Embryonic facial prominence (tissue), 1 donor: ENCODE measurements around the gene BCL3.
"Not testable (repeated sequence)": the region's sequence is repeated elsewhere in the genome, so short reads cannot be mapped to it uniquely, and the experiment has no call there.

Experiments used
- DNase-seq: peaks from one replicate; pipeline ENCODE4 v3.0.0-alpha.2; 2016; ENCODE audit errors: extremely low spot score

Gene BCL3

GRCh38 chr19:44748426-44749254 is at the start of gene BCL3:
TSS of gene BCL3 (plus strand) at chr19:44748708. CDS start at chr19:44748791, 83 bp downstream.
- no peak for DNase-seq

- DNase-seq = no peak
Observed at GRCh38 chr19:44700547-44700946, 48.0 kb upstream of the BCL3 start.

GRCh38 chr19:44701228-44701627 is 47.3 kb upstream of the BCL3 start:
- no peak for DNase-seq

DNA sequence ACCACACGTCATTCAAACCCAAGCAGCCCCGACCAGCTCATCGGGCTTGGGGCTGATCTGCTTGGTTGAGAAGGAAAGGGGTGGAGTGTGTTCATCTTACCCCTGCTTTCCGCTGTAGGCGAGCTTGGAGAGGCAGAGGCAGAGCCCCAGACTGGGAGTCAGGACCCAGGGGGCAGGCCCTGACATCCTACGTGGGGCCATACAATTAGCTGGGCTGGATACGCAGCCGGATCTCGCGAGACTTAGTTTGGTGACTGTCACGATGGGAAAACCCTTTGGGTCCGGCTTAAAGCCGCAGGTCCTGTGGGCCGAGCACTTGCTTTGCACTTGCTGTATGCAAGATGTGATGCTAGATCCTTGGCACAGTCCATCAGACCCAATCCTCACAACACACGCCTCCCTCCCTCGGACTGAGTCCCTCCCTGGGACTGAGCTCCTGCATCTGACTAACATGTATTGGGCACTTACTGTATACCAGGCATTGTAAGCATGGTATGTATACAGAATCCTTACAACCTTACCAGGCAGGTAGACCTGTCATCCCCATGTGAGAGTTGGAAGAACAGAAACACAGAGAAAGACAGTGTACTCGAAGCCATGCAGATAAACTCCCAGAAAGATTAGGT is 45.8 kb upstream of the BCL3 start:
- no peak for DNase-seq

- no peak for DNase-seq
Observed at GRCh38 chr19:44703336-44704078, 45.0 kb upstream of the BCL3 start.

DNA sequence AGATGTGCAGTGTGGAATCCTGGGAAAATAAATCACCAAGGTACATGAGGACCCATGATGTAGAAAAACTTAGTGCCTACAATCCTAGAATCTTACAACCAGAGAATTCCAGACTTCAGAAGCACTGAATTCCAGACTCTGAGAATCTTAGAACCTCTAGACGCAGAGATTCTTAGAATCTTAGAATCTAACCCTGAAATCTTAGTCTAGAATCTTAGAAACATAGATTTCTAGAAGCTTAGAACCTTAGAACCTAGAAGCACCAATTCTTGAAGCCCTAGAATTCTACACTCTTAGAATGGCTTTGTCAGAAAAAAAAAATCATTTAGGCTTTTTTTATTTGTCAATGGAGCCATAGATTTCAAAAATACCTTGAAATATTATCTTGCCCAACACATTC is 43.5 kb upstream of the BCL3 start:
- DNase-seq = no peak

DNA sequence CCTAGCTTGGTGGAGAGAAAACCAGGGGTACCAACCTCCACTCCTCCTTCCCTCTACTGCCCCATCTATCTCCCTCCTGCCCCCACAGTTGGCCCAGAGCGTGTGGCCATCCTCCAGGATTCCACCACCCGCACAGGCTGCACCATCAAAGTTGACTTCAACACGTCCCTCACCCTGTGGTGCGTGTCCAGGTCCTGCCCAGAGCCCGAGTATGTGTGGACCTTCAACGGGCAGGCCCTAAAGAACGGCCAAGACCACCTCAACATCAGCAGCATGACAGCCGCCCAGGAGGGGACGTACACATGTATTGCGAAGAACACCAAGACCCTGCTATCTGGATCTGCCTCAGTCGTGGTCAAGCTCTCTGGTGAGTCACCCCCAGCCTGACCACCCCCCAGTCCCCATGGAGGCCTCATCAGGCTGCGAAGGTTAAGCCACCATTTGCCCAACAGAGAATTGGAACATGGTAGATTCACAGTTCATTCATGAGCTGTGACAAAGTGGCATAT is 43.0 kb upstream of the BCL3 start:
- no peak for DNase-seq

DNA sequence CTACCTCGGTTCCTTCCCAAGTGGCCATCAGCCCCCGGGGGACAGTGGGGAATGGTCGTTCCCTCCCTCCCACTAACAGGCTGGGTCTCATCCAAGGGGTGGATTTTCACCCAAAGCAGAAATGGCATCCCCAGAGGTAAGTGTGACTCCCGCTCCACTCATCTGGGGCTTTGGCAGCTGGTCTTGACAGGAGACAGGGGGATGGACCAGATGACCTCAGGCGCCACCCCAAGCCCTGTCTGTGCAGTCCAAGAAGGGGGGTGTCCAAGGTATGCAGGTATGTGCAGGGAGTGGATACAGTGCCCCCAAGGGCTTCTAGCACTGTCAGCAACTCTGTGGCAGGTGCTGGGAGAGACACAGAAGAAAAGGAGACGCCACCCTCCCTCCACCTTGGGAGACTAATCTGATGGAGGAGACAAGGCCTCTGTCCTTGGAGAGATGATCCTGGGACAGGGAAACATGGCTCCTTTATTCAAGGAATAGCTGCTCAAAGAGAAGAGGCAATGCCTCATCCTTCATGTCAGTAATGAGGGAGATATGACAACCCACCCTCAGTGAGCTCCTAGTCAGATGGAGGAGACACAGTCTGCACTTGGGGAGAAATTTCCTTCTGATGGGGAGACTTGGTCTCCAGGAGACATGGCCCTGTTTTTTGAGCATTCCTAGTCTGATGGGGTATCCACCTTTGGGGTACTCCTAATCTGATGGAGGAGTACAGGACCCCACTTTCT is 41.8 kb upstream of the BCL3 start:
- no peak for DNase-seq

- DNase-seq = no peak
Observed at GRCh38 chr19:44707794-44708193, 40.7 kb upstream of the BCL3 start.

DNA sequence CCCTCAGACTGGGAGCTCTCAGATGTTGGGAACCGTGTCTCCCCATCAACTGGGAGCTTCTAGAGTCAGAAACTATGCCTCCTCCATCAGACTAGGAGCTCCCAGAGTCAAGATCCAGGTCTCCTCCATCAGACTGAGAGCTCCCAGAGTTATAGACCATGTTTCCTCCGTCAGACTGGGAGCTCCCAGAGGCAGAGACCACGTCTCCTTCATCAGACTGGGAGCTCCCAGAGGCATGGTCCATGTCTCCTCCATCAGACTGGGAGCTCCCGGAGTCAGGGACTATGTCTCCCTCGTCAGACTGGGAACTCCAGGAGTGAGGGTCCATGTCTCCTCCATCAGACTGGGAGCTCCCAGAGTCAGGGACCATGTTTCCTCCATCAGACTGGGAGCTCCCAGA is 39.6 kb upstream of the BCL3 start:
- DNase-seq = no peak

- not testable (repeated sequence) for DNase-seq
Observed at GRCh38 chr19:44709434-44710266, 38.9 kb upstream of the BCL3 start.

DNA sequence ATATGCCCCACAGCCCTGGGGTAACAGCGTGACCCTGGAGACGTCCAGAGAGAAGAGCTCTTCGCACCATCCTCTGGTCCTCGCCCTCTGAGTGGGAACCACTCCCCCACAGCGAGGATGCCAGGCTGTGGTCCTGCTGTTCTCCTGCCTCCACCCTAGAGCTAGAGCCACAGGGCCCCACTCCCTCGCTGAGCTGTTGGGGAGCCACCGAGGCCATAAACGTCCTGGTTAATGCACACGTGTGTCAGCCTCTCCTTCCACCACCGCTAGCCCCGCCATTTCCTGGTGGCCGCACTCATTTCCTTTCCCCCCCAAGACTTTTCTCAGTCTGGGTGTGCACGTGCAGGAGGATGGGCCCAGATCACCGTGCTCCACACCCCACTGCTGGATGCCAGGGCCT is 38.0 kb upstream of the BCL3 start:
- DNase-seq = no peak

DNA sequence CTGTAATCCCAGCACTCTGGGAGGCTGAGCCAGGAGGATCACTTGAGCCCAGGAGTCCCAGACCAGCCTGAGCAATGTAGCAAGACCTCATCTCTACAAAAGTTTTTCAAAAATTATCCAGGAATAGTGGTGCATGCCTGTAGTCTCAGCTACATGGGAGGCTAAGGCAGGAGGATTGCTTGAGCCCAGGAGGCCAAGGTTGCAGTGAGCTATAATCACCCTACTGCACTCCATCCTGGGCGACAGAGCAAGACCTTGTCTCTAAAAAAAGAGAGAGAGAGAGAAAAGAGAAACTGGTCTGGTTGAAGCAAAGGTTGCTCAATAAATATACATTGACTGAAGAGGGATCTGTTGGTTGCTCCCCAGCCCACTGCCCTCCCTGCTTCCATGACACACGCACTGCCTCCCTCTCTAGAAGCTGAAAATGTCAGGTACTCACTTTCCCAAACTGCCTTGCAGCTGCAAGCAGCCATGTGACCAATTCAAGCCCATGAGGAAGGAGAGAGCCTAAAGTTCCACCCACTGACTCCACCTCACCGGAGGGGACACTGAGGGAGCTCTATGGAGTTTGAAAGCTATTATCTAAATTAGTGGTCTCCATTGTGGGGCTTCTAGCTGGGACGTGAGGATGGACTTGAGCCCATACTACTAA is 35.5 kb upstream of the BCL3 start:
- DNase-seq = no peak

- no peak for DNase-seq
Observed at GRCh38 chr19:44714597-44715169, 33.8 kb upstream of the BCL3 start.

GRCh38 chr19:44717603-44718002 is 30.9 kb upstream of the BCL3 start:
- DNase-seq = no peak

- peak; percentile 16 for DNase-seq
Observed at GRCh38 chr19:44718441-44719261, 29.9 kb upstream of the BCL3 start.

DNA sequence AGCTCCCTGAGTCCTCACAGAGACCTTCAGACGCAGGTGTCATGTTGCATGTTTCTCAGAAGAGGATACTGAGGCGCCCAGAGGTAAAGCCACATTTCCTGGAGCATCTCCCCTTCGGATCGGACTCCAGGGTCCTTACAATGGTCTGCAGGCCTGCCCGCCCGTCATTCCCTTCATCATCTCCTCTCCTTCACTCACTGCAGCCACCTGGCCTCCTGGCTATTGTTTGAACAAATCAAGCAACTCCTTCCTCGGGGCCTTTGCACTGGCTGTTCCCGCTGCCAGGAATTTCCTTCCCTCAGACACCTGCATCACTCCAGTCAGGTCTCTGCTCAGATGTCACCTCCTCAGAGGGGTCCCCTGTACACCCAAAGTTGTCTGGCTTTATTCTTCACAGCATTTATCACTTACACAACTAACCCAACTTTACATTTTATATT is 29.2 kb upstream of the BCL3 start:
- no peak for DNase-seq

DNA sequence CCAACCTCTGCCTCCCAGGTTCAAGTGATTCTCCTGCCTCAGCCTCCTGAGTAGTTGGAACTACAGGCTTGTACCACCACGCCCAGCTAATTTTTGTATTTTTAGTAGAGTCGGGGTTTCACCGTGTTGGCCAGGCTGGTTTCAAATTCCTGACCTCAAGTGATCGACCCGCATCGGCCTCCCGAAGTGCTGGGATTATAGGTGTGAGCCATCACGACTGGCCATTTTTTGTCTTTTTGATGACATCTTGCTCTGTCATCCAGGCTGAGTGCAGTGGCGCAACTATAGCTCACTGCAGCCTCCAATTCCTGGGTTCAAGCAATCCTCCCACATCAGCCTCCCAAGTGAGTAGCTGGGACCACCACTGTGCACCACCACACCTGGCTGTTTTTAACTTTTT is 28.1 kb upstream of the BCL3 start:
- DNase-seq = not testable (repeated sequence)

DNA sequence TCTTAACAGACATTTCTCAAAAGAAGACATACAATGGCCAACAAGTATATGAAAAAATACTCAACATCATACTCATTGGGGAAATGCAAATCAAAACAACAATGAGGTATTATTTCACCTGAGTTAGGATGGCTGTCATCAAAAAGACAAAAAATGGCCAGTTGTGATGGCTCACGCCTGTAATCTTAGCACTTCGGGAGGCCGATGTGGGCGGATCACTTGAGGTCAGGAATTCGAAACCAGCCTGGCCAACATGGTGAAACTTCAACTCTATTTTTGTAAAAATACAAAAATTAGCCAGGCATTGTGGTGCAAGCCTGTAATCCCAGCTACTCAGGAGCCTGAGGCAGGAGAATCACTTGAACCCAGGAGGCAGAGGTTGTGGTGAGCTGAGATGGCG is 27.6 kb upstream of the BCL3 start:
- DNase-seq = no peak
